A673 (cell line): ENCODE results near the gene LCE1E. TPM values are rescaled to one million over a fixed set of nuclear protein-coding genes. Genes with fewer than 3 reads are reported as not detected.

ENCODE experiments used
- Bru-seq: library from RNA; stranded (reverse); fragments of 400-500 nt; gene quantifications from one replicate; lab custom pipeline; 2021; lab: Mats Ljungman, UMichigan
- BruChase-seq, 2 experiments: library from RNA; stranded (reverse); fragments of 400-500 nt; gene quantifications; one replicate each; lab custom pipeline; 2021; lab: Mats Ljungman, UMichigan
- BruUV-seq: library from RNA; stranded (reverse); fragments of 400-500 nt; replicated peaks from 2 replicates; lab custom pipeline; 2021; lab: Mats Ljungman, UMichigan
- CTCF ChIA-PET: fragments of 300-600 bp; sonication (Branson Sonifier 250); formaldehyde crosslinking; loops from one replicate; lab custom pipeline; 2022; ENCODE audit warnings: antibody characterized with exemption; lab: Charles Lee
- POLR2A ChIA-PET: fragments of 300-600 bp; sonication (Branson Sonifier 250); formaldehyde crosslinking; loops from one replicate; lab custom pipeline; 2022; ENCODE audit warnings: antibody characterized with exemption; ENCODE audit not compliant: low non-redundant PET; lab: Charles Lee
- DNase-seq: peaks from one replicate; pipeline ENCODE4 v3.0.0-alpha.2; 2015; ENCODE audit warnings: low spot score
- H3K27ac ChIP-seq: fragments of 200-600 bp; sonication (generic); 2 replicates; pipeline ENCODE4 v1.5.1; 2016; ENCODE audit warnings: mixed run types, low read depth, mild to moderate bottlenecking, mixed read lengths, antibody characterized with exemption, low read length; ENCODE audit not compliant: poor library complexity, severe bottlenecking
- H3K27me3 ChIP-seq: fragments of 200-600 bp; sonication (generic); replicated peaks from 2 replicates; pipeline ENCODE4 v1.6.1; 2017; ENCODE audit warnings: mixed run types, low read depth, mild to moderate bottlenecking, mixed read lengths, antibody characterized with exemption, low read length; ENCODE audit not compliant: insufficient read depth, poor library complexity
- H3K36me3 ChIP-seq: fragments of 200-600 bp; sonication (generic); 2 replicates; pipeline ENCODE4 v1.6.1; 2016; ENCODE audit warnings: mixed run types, mild to moderate bottlenecking, mixed read lengths, antibody characterized with exemption, low read length; ENCODE audit not compliant: insufficient read depth, poor library complexity, severe bottlenecking
- H3K4me1 ChIP-seq: fragments of 200-600 bp; sonication (generic); 2 replicates; pipeline ENCODE4 v1.6.1; 2017; ENCODE audit warnings: mixed run types, mild to moderate bottlenecking, mixed read lengths, antibody characterized with exemption, low read length; ENCODE audit not compliant: insufficient read depth, poor library complexity, severe bottlenecking
- H3K4me3 ChIP-seq: fragments of 200-600 bp; sonication (generic); 2 replicates; pipeline ENCODE4 v1.5.1; 2016; ENCODE audit warnings: low read depth, mixed run types, mild to moderate bottlenecking, mixed read lengths, low read length; ENCODE audit not compliant: poor library complexity, severe bottlenecking
- H3K9me3 ChIP-seq: fragments of 200-600 bp; sonication (generic); 2 replicates; pipeline ENCODE4 v1.6.1; 2016; ENCODE audit warnings: mixed run types, low read depth, mild to moderate bottlenecking, mixed read lengths, antibody characterized with exemption, low read length; ENCODE audit not compliant: poor library complexity, severe bottlenecking
- CTCF ChIP-seq: fragments of 300-800, 200-600 bp; sonication (generic); conservative IDR thresholded peaks from 2 replicates; pipeline ENCODE4 v1.5.1; 2017; ENCODE audit warnings: low read depth, mild to moderate bottlenecking, antibody characterized with exemption, low read length, moderate library complexity, mixed read lengths
- EZH2 ChIP-seq: fragments of 200-600 bp; sonication (generic); IDR thresholded peaks from 2 replicates; pipeline ENCODE4 v1.6.1; 2017; ENCODE audit warnings: borderline replicate concordance, low read depth, mild to moderate bottlenecking, mixed read lengths, antibody characterized with exemption, low read length; ENCODE audit not compliant: poor library complexity, severe bottlenecking
- intact Hi-C: fragments of 100-400 bp; cut with micrococcal nuclease; formaldehyde crosslinking; loops from one replicate; pipeline ENCODE4 v1.10.0; 2022; ENCODE audit not compliant: unreplicated experiment
- long read RNA-seq: library from polyadenylated mRNA; stranded (forward); transcript quantifications from one replicate; pipeline ENCODE4 v2.0.0, GENCODE V29; 2022
- total RNA-seq: library from RNA; stranded (reverse); gene quantifications from 2 replicates; pipeline ENCODE4 v1.2.3, GENCODE V29; 2021

The LCE1E gene
- total RNA-seq (not detected in 2 replicates), Bru-seq, nascent RNA (not detected), BruChase-seq, experiment 1, labeled RNA remaining after a 2-hour chase (not detected), BruChase-seq, experiment 2, labeled RNA remaining after a 6-hour chase (not detected)
- long read RNA-seq: 0 reads

GRCh38 chr1:152786077-152786476, at the start of gene LCE1E:
Gene LCE1E, plus strand, starts transcription at chr1:152786257. Its CDS starts 1,043 bp downstream, at chr1:152787300.
- ChIA-PET POLR2A (no interaction called here), CTCF (no interaction called here)
- no TSS peak for BruUV-seq
- DNase-seq: no peak
- TF ChIP-seq EZH2: no peak
- TF ChIP-seq CTCF: no peak
- Histone ChIP-seq H3K27me3 (peaks cover 28% of the 10 kb centered on the region), H3K4me3 (no peak within 1 kb of the TSS), H3K36me3 (no peaks in the 10 kb centered on the region), H3K4me1 (no peaks in the 10 kb centered on the region), H3K9me3 (no peaks in the 10 kb centered on the region), H3K27ac (no peak within 1 kb of the TSS)
- intact Hi-C loops: no loop called here

- ChIA-PET POLR2A (no interaction called here), CTCF (no interaction called here)
- H3K4me1 ChIP-seq: no peaks in the 10 kb centered on the region
- no peak for DNase-seq
- no peaks in the 10 kb centered on the region for H3K36me3 ChIP-seq
- intact Hi-C loops: no loop called here
- H3K9me3 ChIP-seq: no peaks in the 10 kb centered on the region
- TF ChIP-seq EZH2 (no peak), CTCF (no peak)
- no peak overlapping the region for H3K4me3 ChIP-seq
- peaks cover 5% of the 10 kb centered on the region for H3K27me3 ChIP-seq
- H3K27ac ChIP-seq: no peak overlapping the region
- no TSS peak for BruUV-seq
Observed at GRCh38 chr1:152737997-152738396, 48.1 kb upstream of the LCE1E start.

GRCh38 chr1:152739841-152740240, 46.2 kb upstream of the LCE1E start:
- Histone ChIP-seq H3K27ac (no peak overlapping the region), H3K4me3 (no peak overlapping the region), H3K9me3 (no peaks in the 10 kb centered on the region), H3K27me3 (peaks cover 5% of the 10 kb centered on the region), H3K36me3 (no peaks in the 10 kb centered on the region), H3K4me1 (no peaks in the 10 kb centered on the region)
- TF ChIP-seq CTCF (no peak), EZH2 (no peak)
- intact Hi-C loops: no loop called here
- POLR2A ChIA-PET: no interaction called here
- CTCF ChIA-PET: no interaction called here
- DNase-seq: peak; percentile 18
- BruUV-seq: no TSS peak
